SK-N-SH (cell line): Measurements from ENCODE around the gene TMOD2.

Experiments used
- CHD2 ChIP-seq: fragments of 150-350 bp; IDR thresholded peaks from 2 replicates; pipeline ENCODE4 v1.6.1; 2018; ENCODE audit warnings: low read length; ENCODE audit not compliant: partially characterized antibody
- EP300 ChIP-seq, 2 experiments: IDR thresholded peaks; 2 replicates each; pipeline versions ENCODE4 v1.4.0 to v1.6.1; 2012; ENCODE audit warnings: borderline replicate concordance in 1 of 2, low read depth in 1 of 2, low read length in 1 of 2
- EZH2phosphoT487 ChIP-seq: fragments of 200-600 bp; sonication (generic); IDR thresholded peaks from 2 replicates; pipeline ENCODE4 v1.6.1; 2017; ENCODE audit warnings: low read depth, mixed run types, mild to moderate bottlenecking, antibody characterized with exemption, moderate library complexity, borderline replicate concordance
- POLR2AphosphoS5 ChIP-seq: IDR thresholded peaks from 2 replicates; pipeline ENCODE4 v1.6.1; 2012; ENCODE audit warnings: low read depth, low read length
- RXRA ChIP-seq: IDR thresholded peaks from 2 replicates; pipeline ENCODE4 v1.4.0; 2012; ENCODE audit warnings: low read depth, mild to moderate bottlenecking, borderline replicate concordance
- TCF12 ChIP-seq: IDR thresholded peaks from 2 replicates; pipeline ENCODE4 v1.4.0; 2012
- TEAD4 ChIP-seq: IDR thresholded peaks from 2 replicates; pipeline ENCODE4 v1.4.0; 2012; ENCODE audit warnings: mild to moderate bottlenecking, borderline replicate concordance; ENCODE audit not compliant: insufficient read depth
- USF1 ChIP-seq: IDR thresholded peaks from 2 replicates; pipeline ENCODE4 v1.4.0; 2012; ENCODE audit warnings: low read depth, borderline replicate concordance
- YY1 ChIP-seq: IDR thresholded peaks from 2 replicates; pipeline ENCODE4 v1.4.0; 2012; ENCODE audit warnings: low read depth, mild to moderate bottlenecking
- TF ChIP-seq, protein P1 (sequence below): fragments of 200-600 bp; sonication (generic); IDR thresholded peaks from 2 replicates; pipeline ENCODE4 v1.6.1; 2017; ENCODE audit warnings: antibody characterized with exemption, mild to moderate bottlenecking, moderate library complexity
- TF ChIP-seq, protein P2 (sequence below): IDR thresholded peaks from 2 replicates; pipeline ENCODE4 v1.6.1; 2012; ENCODE audit warnings: mild to moderate bottlenecking, low read depth, low read length, moderate library complexity
- TF ChIP-seq, protein P3 (sequence below): IDR thresholded peaks from 2 replicates; pipeline ENCODE4 v1.4.0; 2012; ENCODE audit warnings: low read depth
- TF ChIP-seq, protein P4 (sequence below): IDR thresholded peaks from 2 replicates; pipeline ENCODE4 v1.4.0; 2012; ENCODE audit warnings: low read depth, borderline replicate concordance

DNA sequence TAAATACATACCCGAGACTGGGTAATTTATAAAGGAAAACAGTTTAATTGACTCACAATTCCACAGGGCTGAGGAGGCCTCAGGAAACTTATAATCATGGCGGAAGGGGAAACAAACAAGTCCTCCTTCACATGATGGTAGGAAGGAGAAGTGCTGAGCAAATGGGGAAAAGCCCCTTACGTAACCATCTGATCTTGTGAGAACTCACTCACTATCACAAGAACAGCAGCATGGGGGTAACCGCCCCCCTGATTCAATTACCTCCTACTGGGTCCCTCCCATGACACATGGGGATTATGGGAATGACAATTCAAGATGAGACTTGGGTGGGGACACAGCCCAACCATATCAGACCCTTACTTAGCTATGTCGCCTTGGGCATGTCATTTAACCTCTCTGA is 42.4 kb upstream of the TMOD2 start:
- no peak for TF ChIP-seq POLR2AphosphoS5
- no peak for TF ChIP-seq TEAD4
- no peak for TF ChIP-seq RXRA
- TF ChIP-seq, protein P1, sequence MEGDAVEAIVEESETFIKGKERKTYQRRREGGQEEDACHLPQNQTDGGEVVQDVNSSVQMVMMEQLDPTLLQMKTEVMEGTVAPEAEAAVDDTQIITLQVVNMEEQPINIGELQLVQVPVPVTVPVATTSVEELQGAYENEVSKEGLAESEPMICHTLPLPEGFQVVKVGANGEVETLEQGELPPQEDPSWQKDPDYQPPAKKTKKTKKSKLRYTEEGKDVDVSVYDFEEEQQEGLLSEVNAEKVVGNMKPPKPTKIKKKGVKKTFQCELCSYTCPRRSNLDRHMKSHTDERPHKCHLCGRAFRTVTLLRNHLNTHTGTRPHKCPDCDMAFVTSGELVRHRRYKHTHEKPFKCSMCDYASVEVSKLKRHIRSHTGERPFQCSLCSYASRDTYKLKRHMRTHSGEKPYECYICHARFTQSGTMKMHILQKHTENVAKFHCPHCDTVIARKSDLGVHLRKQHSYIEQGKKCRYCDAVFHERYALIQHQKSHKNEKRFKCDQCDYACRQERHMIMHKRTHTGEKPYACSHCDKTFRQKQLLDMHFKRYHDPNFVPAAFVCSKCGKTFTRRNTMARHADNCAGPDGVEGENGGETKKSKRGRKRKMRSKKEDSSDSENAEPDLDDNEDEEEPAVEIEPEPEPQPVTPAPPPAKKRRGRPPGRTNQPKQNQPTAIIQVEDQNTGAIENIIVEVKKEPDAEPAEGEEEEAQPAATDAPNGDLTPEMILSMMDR: no peak
- TF ChIP-seq, protein P2, sequence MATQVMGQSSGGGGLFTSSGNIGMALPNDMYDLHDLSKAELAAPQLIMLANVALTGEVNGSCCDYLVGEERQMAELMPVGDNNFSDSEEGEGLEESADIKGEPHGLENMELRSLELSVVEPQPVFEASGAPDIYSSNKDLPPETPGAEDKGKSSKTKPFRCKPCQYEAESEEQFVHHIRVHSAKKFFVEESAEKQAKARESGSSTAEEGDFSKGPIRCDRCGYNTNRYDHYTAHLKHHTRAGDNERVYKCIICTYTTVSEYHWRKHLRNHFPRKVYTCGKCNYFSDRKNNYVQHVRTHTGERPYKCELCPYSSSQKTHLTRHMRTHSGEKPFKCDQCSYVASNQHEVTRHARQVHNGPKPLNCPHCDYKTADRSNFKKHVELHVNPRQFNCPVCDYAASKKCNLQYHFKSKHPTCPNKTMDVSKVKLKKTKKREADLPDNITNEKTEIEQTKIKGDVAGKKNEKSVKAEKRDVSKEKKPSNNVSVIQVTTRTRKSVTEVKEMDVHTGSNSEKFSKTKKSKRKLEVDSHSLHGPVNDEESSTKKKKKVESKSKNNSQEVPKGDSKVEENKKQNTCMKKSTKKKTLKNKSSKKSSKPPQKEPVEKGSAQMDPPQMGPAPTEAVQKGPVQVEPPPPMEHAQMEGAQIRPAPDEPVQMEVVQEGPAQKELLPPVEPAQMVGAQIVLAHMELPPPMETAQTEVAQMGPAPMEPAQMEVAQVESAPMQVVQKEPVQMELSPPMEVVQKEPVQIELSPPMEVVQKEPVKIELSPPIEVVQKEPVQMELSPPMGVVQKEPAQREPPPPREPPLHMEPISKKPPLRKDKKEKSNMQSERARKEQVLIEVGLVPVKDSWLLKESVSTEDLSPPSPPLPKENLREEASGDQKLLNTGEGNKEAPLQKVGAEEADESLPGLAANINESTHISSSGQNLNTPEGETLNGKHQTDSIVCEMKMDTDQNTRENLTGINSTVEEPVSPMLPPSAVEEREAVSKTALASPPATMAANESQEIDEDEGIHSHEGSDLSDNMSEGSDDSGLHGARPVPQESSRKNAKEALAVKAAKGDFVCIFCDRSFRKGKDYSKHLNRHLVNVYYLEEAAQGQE: no peak
- no peak for TF ChIP-seq YY1
- no peak for TF ChIP-seq USF1
- no peak for TF ChIP-seq TCF12
- TF ChIP-seq, protein P3, sequence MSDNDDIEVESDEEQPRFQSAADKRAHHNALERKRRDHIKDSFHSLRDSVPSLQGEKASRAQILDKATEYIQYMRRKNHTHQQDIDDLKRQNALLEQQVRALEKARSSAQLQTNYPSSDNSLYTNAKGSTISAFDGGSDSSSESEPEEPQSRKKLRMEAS: no peak
- TF ChIP-seq CHD2: no peak
- no peak for TF ChIP-seq EP300 (IDR thresholded peaks at IDR 0.05; ENCODE audit: borderline replicate concordance in 1 of 2, low read depth in 1 of 2, low read length in 1 of 2)
- no peak for TF ChIP-seq EZH2phosphoT487
- TF ChIP-seq, protein P4, sequence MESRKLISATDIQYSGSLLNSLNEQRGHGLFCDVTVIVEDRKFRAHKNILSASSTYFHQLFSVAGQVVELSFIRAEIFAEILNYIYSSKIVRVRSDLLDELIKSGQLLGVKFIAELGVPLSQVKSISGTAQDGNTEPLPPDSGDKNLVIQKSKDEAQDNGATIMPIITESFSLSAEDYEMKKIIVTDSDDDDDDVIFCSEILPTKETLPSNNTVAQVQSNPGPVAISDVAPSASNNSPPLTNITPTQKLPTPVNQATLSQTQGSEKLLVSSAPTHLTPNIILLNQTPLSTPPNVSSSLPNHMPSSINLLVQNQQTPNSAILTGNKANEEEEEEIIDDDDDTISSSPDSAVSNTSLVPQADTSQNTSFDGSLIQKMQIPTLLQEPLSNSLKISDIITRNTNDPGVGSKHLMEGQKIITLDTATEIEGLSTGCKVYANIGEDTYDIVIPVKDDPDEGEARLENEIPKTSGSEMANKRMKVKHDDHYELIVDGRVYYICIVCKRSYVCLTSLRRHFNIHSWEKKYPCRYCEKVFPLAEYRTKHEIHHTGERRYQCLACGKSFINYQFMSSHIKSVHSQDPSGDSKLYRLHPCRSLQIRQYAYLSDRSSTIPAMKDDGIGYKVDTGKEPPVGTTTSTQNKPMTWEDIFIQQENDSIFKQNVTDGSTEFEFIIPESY: no peak
